ENCODE results near the gene UBXN10. TPM values are rescaled to one million over a fixed set of nuclear protein-coding genes. Genes with fewer than 3 reads are reported as not detected.
A peak's percentile ranks its signal among the peaks of the same experiment; 100 is the strongest.

The UBXN10 gene
- total and polyA plus RNA-seq, 2 of the 4 experiments (the other 2 are of a cell fraction): not detected

DNA sequence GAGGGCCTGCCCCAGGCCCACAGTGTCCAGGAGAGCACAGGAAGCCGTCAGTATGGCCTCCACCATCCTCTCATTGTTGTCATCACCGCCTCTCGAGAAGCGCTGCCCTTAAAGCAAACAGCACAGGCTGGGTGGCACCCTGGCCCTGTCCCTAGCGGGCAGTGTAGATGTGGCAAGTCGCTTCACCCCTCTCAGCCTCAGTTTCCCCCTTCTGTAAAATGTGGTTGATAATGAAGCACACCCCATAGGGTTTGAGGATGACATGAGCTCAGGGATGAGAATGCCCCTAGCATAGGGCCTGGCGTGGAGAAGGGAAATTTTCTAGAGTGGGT is 33.3 kb upstream of the UBXN10 start:
- Histone ChIP-seq H3K18ac (ENCODE audit: low read depth, low read length) (no peak overlapping the region), H4K5ac (ENCODE audit: low read depth, low read length) (no peak overlapping the region), H3K9me1 (ENCODE audit: insufficient read depth, low read length) (no peaks in the 10 kb centered on the region), H4K20me1 (ENCODE audit: insufficient read depth, low read length) (no peaks in the 10 kb centered on the region; the same call in 1 of the 2 replicates), H4K91ac (ENCODE audit: insufficient read depth, low read depth, low read length) (no peak overlapping the region), H3K4me2 (ENCODE audit: low read depth, low read length) (no peak overlapping the region), H3K4me3 (ENCODE audit: insufficient read depth, low read depth, low read length) (no peak overlapping the region), H3K4ac (ENCODE audit: low read depth, low read length) (no peak overlapping the region), H2BK20ac (ENCODE audit: low read depth, low read length) (no peak overlapping the region), H2BK5ac (ENCODE audit: low read depth, low read length, poor library complexity, severe bottlenecking) (no peak overlapping the region), H3K9ac (ENCODE audit: low read depth, low read length) (no peak overlapping the region), H3K14ac (replicated peaks; ENCODE audit: low read depth, low read length) (no peak overlapping the region), H3K36me3 (ENCODE audit: control insufficient read depth, insufficient read depth, low read length) (no peaks in the 10 kb centered on the region), H3K23ac (ENCODE audit: low read depth, low read length) (no peak overlapping the region), H3K4me1 (ENCODE audit: control insufficient read depth, insufficient read depth, low read length) (peaks cover 3% of the 10 kb centered on the region; the same call in 1 of the 2 replicates), H3K27me3 (ENCODE audit: control insufficient read depth, insufficient read depth, low read length) (peaks cover 4% of the 10 kb centered on the region; the same call in 1 of the 2 replicates), H2AK5ac (ENCODE audit: low read depth, low read length) (no peak overlapping the region), H3K79me1 (ENCODE audit: low read depth in 1 of 2, low read length in 2 of 2) (no peaks in the 10 kb centered on the region), H3K9me3 (ENCODE audit: control insufficient read depth, insufficient read depth, low read length) (peaks cover under 1% of the 10 kb centered on the region; the same call in 1 of the 2 replicates), H4K8ac (ENCODE audit: low read depth in 2 of 2, low read length in 2 of 2) (no peak overlapping the region), H3K27ac (ENCODE audit: insufficient read depth, low read length) (no peak overlapping the region), H2AFZ (replicated peaks; ENCODE audit: low read length, poor library complexity) (peak overlapping the region; percentile 98), H2BK120ac (ENCODE audit: low read depth, low read length) (no peak overlapping the region), H3K56ac (ENCODE audit: extremely low read depth, insufficient read depth, low read length) (no peak overlapping the region), H2AK9ac (replicated peaks; ENCODE audit: low read depth, low read length, poor library complexity) (peak overlapping the region; percentile 95), H2BK15ac (ENCODE audit: low read depth, low read length) (0 out of 3 replicates have a peak overlapping the region, but pooled peaks have one; percentile 3)
- dilution Hi-C loops (cut with HindIII; ENCODE audit: low sequenced_read_pairs, unreplicated experiment): no loop called here
- 0% methylated on average over 1 of the region's 7 CpGs; no CpG with 5 or more reads in 1 of the 2 experiments for WGBS, 2 experiments (ENCODE audit: extremely low coverage in 2 of 2, insufficient read length in 1 of 2)
- POLR2A ChIA-PET (ENCODE audit: unreplicated experiment): interaction anchor here (1.1 kb wide), 1 partner anchor 43 kb away, joined by 11 read pairs; no protein-coding TSS in a partner anchor
- no TSS peak for BruUV-seq (replicated peaks)
- CTCF ChIA-PET: interaction anchor here (1.4 to 2.3 kb wide), 3 partner anchors 50 to 235 kb away, joined by 4 to 14 read pairs (median 5); no protein-coding TSS in a partner anchor
- no peak; the same call in 1 of the 2 replicates for ATAC-seq (ENCODE audit: low read depth)
- TF ChIP-seq ELK1 (IDR thresholded peaks at IDR 0.05; ENCODE audit: borderline replicate concordance, low read depth, low read length) (no peak), CHD1 (IDR thresholded peaks at IDR 0.05; ENCODE audit: low read depth, low read length) (no peak), POLR2A (IDR thresholded peaks at IDR 0.05; ENCODE audit: low read depth, low read length) (no peak), RCOR1 (IDR thresholded peaks at IDR 0.05; ENCODE audit: insufficient replicate concordance, low read length) (no peak), FOS (IDR thresholded peaks at IDR 0.05; ENCODE audit: low read depth, low read length) (no peak), MAZ (IDR thresholded peaks at IDR 0.05; ENCODE audit: borderline replicate concordance, low read depth, low read length) (no peak), CEBPB (IDR thresholded peaks at IDR 0.05; ENCODE audit: low read depth, low read length) (no peak), RFX5 (IDR thresholded peaks at IDR 0.05; ENCODE audit: low read depth, low read length) (no peak), MXI1 (IDR thresholded peaks at IDR 0.05; ENCODE audit: borderline replicate concordance, low read depth, low read length) (no peak), USF2 (IDR thresholded peaks at IDR 0.05; ENCODE audit: low read depth, low read length) (no peak), BHLHE40 (IDR thresholded peaks at IDR 0.05; ENCODE audit: low read depth, low read length) (no peak), NFE2L2 (IDR thresholded peaks at IDR 0.05; ENCODE audit: low read depth, low read length) (no peak), RAD21 (IDR thresholded peaks at IDR 0.05; ENCODE audit: low read length) (no peak), MAFK (IDR thresholded peaks at IDR 0.05; ENCODE audit: low read depth, low read length) (no peak), SMC3 (IDR thresholded peaks at IDR 0.05; ENCODE audit: low read depth, low read length) (no peak)
- TF ChIP-seq, protein P1, sequence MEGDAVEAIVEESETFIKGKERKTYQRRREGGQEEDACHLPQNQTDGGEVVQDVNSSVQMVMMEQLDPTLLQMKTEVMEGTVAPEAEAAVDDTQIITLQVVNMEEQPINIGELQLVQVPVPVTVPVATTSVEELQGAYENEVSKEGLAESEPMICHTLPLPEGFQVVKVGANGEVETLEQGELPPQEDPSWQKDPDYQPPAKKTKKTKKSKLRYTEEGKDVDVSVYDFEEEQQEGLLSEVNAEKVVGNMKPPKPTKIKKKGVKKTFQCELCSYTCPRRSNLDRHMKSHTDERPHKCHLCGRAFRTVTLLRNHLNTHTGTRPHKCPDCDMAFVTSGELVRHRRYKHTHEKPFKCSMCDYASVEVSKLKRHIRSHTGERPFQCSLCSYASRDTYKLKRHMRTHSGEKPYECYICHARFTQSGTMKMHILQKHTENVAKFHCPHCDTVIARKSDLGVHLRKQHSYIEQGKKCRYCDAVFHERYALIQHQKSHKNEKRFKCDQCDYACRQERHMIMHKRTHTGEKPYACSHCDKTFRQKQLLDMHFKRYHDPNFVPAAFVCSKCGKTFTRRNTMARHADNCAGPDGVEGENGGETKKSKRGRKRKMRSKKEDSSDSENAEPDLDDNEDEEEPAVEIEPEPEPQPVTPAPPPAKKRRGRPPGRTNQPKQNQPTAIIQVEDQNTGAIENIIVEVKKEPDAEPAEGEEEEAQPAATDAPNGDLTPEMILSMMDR (conservative IDR thresholded peaks at IDR 0.05; ENCODE audit: low read depth, low read length): no peak
- no peak for DNase-seq
- in situ Hi-C loops (cut with MboI; ENCODE audit: low sequenced_read_pairs): loop anchor here (5.0 kb wide), 1 partner anchor 235 kb away; no protein-coding TSS in a partner anchor
- intact Hi-C loops (cut with micrococcal nuclease): loop anchor here (1.0 to 5.0 kb wide), 6 partner anchors 51 to 490 kb away; partner anchors contain the start of gene HTR6

Measured in IMR-90 (cell line).